Endothelial cell of umbilical vein (primary cell): ENCODE data around the gene KCNJ4. TPM values are rescaled to one million over a fixed set of nuclear protein-coding genes. Genes with fewer than 3 reads are reported as not detected.
A peak's percentile ranks its signal among the peaks of the same experiment; 100 is the strongest.

Experiments
- BruUV-seq: library from RNA; stranded (reverse); fragments of 400-500 nt; replicated peaks from 2 replicates; lab custom pipeline; 2021; lab: Mats Ljungman, UMichigan
- CTCF ChIA-PET: fragments of 300-600, 350-600 bp; sonication (Branson Sonifier 250); formaldehyde crosslinking; loops from one replicate; lab custom pipeline; 2021; ENCODE audit warnings: antibody characterized with exemption, inconsistent platforms; lab: Charles Lee
- POLR2A ChIA-PET: fragments of 300-600, 350-600 bp; sonication (Branson Sonifier 250); formaldehyde crosslinking; loops from one replicate; lab custom pipeline; 2021; ENCODE audit warnings: antibody characterized with exemption, inconsistent platforms; lab: Charles Lee
- DNase-seq: peaks from one replicate; pipeline ENCODE4 v3.0.0-alpha.2; 2011; ENCODE audit warnings: low read depth, low spot score
- FAIRE-seq: peaks from 2 replicates; lab custom pipeline; 2011; peaks lifted over from hg19 to GRCh38; lab: Jason Lieb, UNC
- H2AFZ ChIP-seq: 2 replicates; pipeline ENCODE4 v1.6.0; 2012; ENCODE audit warnings: low read depth, low read length, control low read depth, inconsistent platforms
- H3K27ac ChIP-seq: 2 replicates; pipeline ENCODE4 v1.5.1; 2011; ENCODE audit warnings: low read depth, mild to moderate bottlenecking, control low read depth, low read length, moderate library complexity; ENCODE audit not compliant: insufficient read depth
- H3K27me3 ChIP-seq, 2 experiments: 2 replicates each; pipeline versions ENCODE4 v1.6.0 to v1.6.1; 2011; ENCODE audit warnings: low read length in 2 of 2, mixed read lengths in 1 of 2; ENCODE audit not compliant: control insufficient read depth in 2 of 2, insufficient read depth in 2 of 2
- H3K36me3 ChIP-seq, 2 experiments: 2 replicates in 1 of 2; 3 replicates in 1 of 2; pipeline ENCODE4 v1.5.1; 2011; ENCODE audit warnings: low read length in 2 of 2, mild to moderate bottlenecking in 1 of 2, moderate library complexity in 1 of 2; ENCODE audit not compliant: control insufficient read depth in 2 of 2, insufficient read depth in 2 of 2; ENCODE audit errors: extremely low read depth in 1 of 2
- H3K4me1 ChIP-seq: 3 replicates; pipeline ENCODE4 v1.5.1; 2011; ENCODE audit warnings: mild to moderate bottlenecking, low read length; ENCODE audit not compliant: control insufficient read depth, insufficient read depth; ENCODE audit errors: extremely low read depth
- H3K4me2 ChIP-seq: 2 replicates; pipeline ENCODE4 v1.6.1; 2011; ENCODE audit warnings: low read length, control low read depth, mixed read lengths; ENCODE audit not compliant: insufficient read depth
- H3K4me3 ChIP-seq, 3 experiments: fragments of 200-600 bp in 1 of 3; sonication (generic), shearing (Covaris generic) in 1 of 3; replicated peaks in 1 of 3; 2 replicates each; pipeline ENCODE4 v1.5.1; 2011 to 2016; ENCODE audit warnings: control low read depth in 3 of 3, low read length in 3 of 3, mild to moderate bottlenecking in 2 of 3, inconsistent platforms in 1 of 3, low read depth in 1 of 3, moderate library complexity in 1 of 3; ENCODE audit not compliant: insufficient read depth in 1 of 3
- H3K79me2 ChIP-seq: 2 replicates; pipeline ENCODE4 v1.6.0; 2012; ENCODE audit warnings: low read length, inconsistent platforms; ENCODE audit not compliant: control insufficient read depth, insufficient read depth
- H3K9ac ChIP-seq: replicated peaks from 2 replicates; pipeline ENCODE3; 2011; ENCODE audit warnings: low read length, control low read depth; ENCODE audit not compliant: insufficient read depth; ENCODE audit errors: extremely low read depth
- H3K9me1 ChIP-seq: replicated peaks from 3 replicates; pipeline ENCODE4 v1.6.0; 2011; ENCODE audit warnings: mild to moderate bottlenecking, low read length; ENCODE audit not compliant: control insufficient read depth, insufficient read depth; ENCODE audit errors: extremely low read depth
- H3K9me3 ChIP-seq: replicated peaks from 2 replicates; pipeline ENCODE4 v1.5.1; 2012; ENCODE audit warnings: low read length, inconsistent platforms; ENCODE audit not compliant: control insufficient read depth, insufficient read depth
- H4K20me1 ChIP-seq: replicated peaks from 2 replicates; pipeline ENCODE3; 2011; ENCODE audit warnings: mild to moderate bottlenecking, low read length; ENCODE audit not compliant: control insufficient read depth, insufficient read depth; ENCODE audit errors: extremely low read depth
- CTCF ChIP-seq, 2 donors: IDR thresholded peaks; 1 replicate in 1 of 2; 2 replicates in 1 of 2; pipeline ENCODE4 v1.5.1; 2011; ENCODE audit warnings: low read length in 2 of 2, mild to moderate bottlenecking in 2 of 2, moderate library complexity in 2 of 2, control low read depth in 1 of 2, inconsistent platforms in 1 of 2, low read depth in 1 of 2; ENCODE audit not compliant: insufficient read depth in 1 of 2; ENCODE audit errors: extremely low read depth in 1 of 2
- EZH2 ChIP-seq: IDR thresholded peaks from 2 replicates; pipeline ENCODE4 v1.6.1; 2012; ENCODE audit warnings: borderline replicate concordance, low read depth, mild to moderate bottlenecking, moderate library complexity, low read length, inconsistent platforms; ENCODE audit not compliant: severe bottlenecking
- FOS ChIP-seq: IDR thresholded peaks from 2 replicates; pipeline ENCODE4 v1.6.1; 2011; ENCODE audit warnings: mild to moderate bottlenecking, low read length, moderate library complexity, borderline replicate concordance; ENCODE audit not compliant: insufficient read depth
- GATA2 ChIP-seq: IDR thresholded peaks from 2 replicates; pipeline ENCODE4 v1.7.0; 2011; ENCODE audit warnings: low read depth, mild to moderate bottlenecking, moderate library complexity, mixed read lengths, low read length; ENCODE audit not compliant: insufficient read length, insufficient read depth
- JUN ChIP-seq: IDR thresholded peaks from 2 replicates; pipeline ENCODE4 v1.6.1; 2011; ENCODE audit warnings: borderline replicate concordance, low read depth; ENCODE audit not compliant: insufficient read length, insufficient read depth
- MAX ChIP-seq: IDR thresholded peaks from 2 replicates; pipeline ENCODE4 v1.6.1; 2011; ENCODE audit not compliant: insufficient read depth, insufficient read length
- MYC ChIP-seq: IDR thresholded peaks from one replicate; pipeline ENCODE4 v1.6.1; 2011; ENCODE audit warnings: mild to moderate bottlenecking, low read depth, low read length
- POLR2A ChIP-seq: IDR thresholded peaks from 2 replicates; pipeline ENCODE4 v1.6.1; 2012; ENCODE audit warnings: low read depth, mild to moderate bottlenecking, control low read depth, low read length
- POLR2AphosphoS5 ChIP-seq: IDR thresholded peaks from 2 replicates; pipeline ENCODE4 v1.6.1; 2012; ENCODE audit warnings: low read depth, mild to moderate bottlenecking, control low read depth, low read length, moderate library complexity; ENCODE audit not compliant: insufficient read depth
- dilution Hi-C: fragments of 300-500 bp; cut with MboI; formaldehyde crosslinking; loops from one replicate; pipeline ENCODE4 v1.15.0; 2019; ENCODE audit warnings: low sequenced_read_pairs; ENCODE audit not compliant: extremely low pct_ligation_motif_present
- intact Hi-C: fragments of 100-400 bp; cut with micrococcal nuclease; formaldehyde crosslinking; loops from one replicate; pipeline ENCODE4 v1.10.0; 2022
- polyA plus RNA-seq, 4 experiments: library from polyadenylated mRNA; depleted of rRNA in 3 of 4; stranded (reverse) in 3 of 4; unstranded in 1 of 4; fragments of >200 nt; gene quantifications; 2 replicates each; pipeline versions ENCODE4 v1.2.1 to v1.2.3, GENCODE V29; 2011 to 2012; ENCODE audit warnings: missing spikeins in 1 of 4
- total RNA-seq: library from RNA; stranded (reverse); gene quantifications from 2 replicates; pipeline ENCODE4 v1.2.3, GENCODE V29; 2021

The KCNJ4 gene
- total and polyA plus RNA-seq, 2 donors (not counting 3 experiments of a cell fraction or from before 2014, with no cell fraction given), result not detected

GRCh38 chr22:38467904-38468442, 13.0 kb upstream of the KCNJ4 start, which contains the start of gene KDELR3:
Gene KDELR3 (plus strand): TSS chr22:38468096. CDS start chr22:38468234, 138 bp downstream.
- Histone ChIP-seq H3K9me3 (no peaks in the 10 kb centered on the region), H3K9ac (peak within 1 kb of the TSS; percentile 87), H3K79me2 (peaks cover 2% of the 10 kb centered on the region), H3K4me2 (peak within 1 kb of the TSS; percentile 93), H4K20me1 (no peaks in the 10 kb centered on the region), H3K27me3 (peaks cover 2% of the 10 kb centered on the region in 2 experiments), H3K36me3 (no peaks in the 10 kb centered on the region), H3K4me3 (peak within 1 kb of the TSS; percentile 49 to 74 (median 57)), H3K27ac (peak within 1 kb of the TSS; percentile 55), H3K9me1 (no peaks in the 10 kb centered on the region), H2AFZ (peak within 1 kb of the TSS; percentile 96), H3K4me1 (peaks cover 13% of the 10 kb centered on the region)
- dilution Hi-C loops, result no loop called here
- POLR2A ChIA-PET, result no interaction called here
- intact Hi-C loops, result no loop called here
- DNase-seq (peak; percentile 55), FAIRE-seq (peak; percentile 55)
- BruUV-seq, result TSS peak; percentile 56
- CTCF ChIA-PET, result interaction anchor here (0.9 to 1.7 kb wide), 4 partner anchors 10 to 416 kb away, joined by 3 to 5 read pairs (median 4); no protein-coding TSS in a partner anchor
- TF ChIP-seq MAX (no peak), POLR2A (peak; percentile 76), CTCF (IDR thresholded peaks at IDR 0.05; ENCODE audit: extremely low read depth in 1 of 2, insufficient read depth in 1 of 2, low read depth in 1 of 2, low read length in 2 of 2) (no peak), FOS (peak; percentile 6), GATA2 (no peak), MYC (no peak), EZH2 (no peak), POLR2AphosphoS5 (peak; percentile 88), JUN (no peak)
